ENCODE results near the gene MCRIP2. TPM values are rescaled to one million over a fixed set of nuclear protein-coding genes. Genes with fewer than 3 reads are reported as not detected.

Gene MCRIP2
- total and polyA plus RNA-seq, 2 of the 8 experiments (the other 6 are each of a cell fraction or from before 2014, with no cell fraction given): 45.4 to 75.5 TPM

GRCh38 chr16:662597-662996 is 21.0 kb downstream of the MCRIP2 start:
- Histone ChIP-seq H3K4ac (replicated peaks; ENCODE audit: insufficient read length, low read depth, low read length) (no peak overlapping the region), H3K9ac (replicated peaks in 1 of 4; ENCODE audit: extremely low read depth in 1 of 4, low read depth in 3 of 4, low read length in 3 of 4) (no peak overlapping the region), H3K23ac (ENCODE audit: insufficient read length) (no peak overlapping the region), H3K4me1 (replicated peaks in 1 of 4; ENCODE audit: control insufficient read depth in 3 of 4, insufficient read depth in 4 of 4, low read length in 3 of 4) (peaks cover 0 to 11% (median 3%) of the 10 kb centered on the region in 4 experiments; a peak in 4 of 7 replicates), H2AK5ac (ENCODE audit: low read depth, low read length) (no peak overlapping the region), H3K14ac (ENCODE audit: insufficient read length) (no peak overlapping the region), H2AFZ (ENCODE audit: low read length) (no peak overlapping the region), H2BK12ac (ENCODE audit: low read depth, low read length) (no peak overlapping the region), H2BK120ac (replicated peaks; ENCODE audit: low read depth, low read length) (no peak overlapping the region), H3K23me2 (ENCODE audit: low read depth, low read length) (no peaks in the 10 kb centered on the region), H2BK20ac (ENCODE audit: low read length) (no peak overlapping the region), H4K91ac (replicated peaks; ENCODE audit: insufficient read length, low read length) (no peak overlapping the region), H3K56ac (replicated peaks; ENCODE audit: insufficient read length, low read depth, low read length) (no peak overlapping the region), H4K8ac (ENCODE audit: extremely low read depth, insufficient read depth, low read length) (no peak overlapping the region), H3K4me2 (ENCODE audit: insufficient read depth in 1 of 2, low read depth in 2 of 2, low read length in 2 of 2) (no peak overlapping the region), H4K20me1 (replicated peaks in 1 of 2; ENCODE audit: control insufficient read depth in 1 of 2, insufficient read depth in 2 of 2, low read length in 2 of 2) (peaks cover 0 to 3% of the 10 kb centered on the region in 2 experiments), H3K18ac (ENCODE audit: extremely low read depth, low read length) (no peak overlapping the region), H2BK5ac (ENCODE audit: low read depth, low read length) (no peak overlapping the region), H3K4me3 (ENCODE audit: extremely low read depth in 1 of 4, insufficient read depth in 2 of 4, low read depth in 3 of 4, low read length in 4 of 4) (no peak overlapping the region), H3K79me2 (ENCODE audit: control insufficient read depth in 1 of 2, insufficient read depth in 2 of 2, low read length in 2 of 2) (no peaks in the 10 kb centered on the region), H3K27me3 (replicated peaks in 1 of 4; ENCODE audit: control insufficient read depth in 3 of 4, extremely low read depth in 1 of 4, insufficient read depth in 3 of 4, low read length in 3 of 4) (no peaks in the 10 kb centered on the region), H2BK15ac (ENCODE audit: low read length) (no peak overlapping the region; the same call in 1 of the 2 replicates), H3K79me1 (ENCODE audit: low read depth, low read length) (no peaks in the 10 kb centered on the region), H3K36me3 (ENCODE audit: control insufficient read depth in 2 of 4, insufficient read depth in 4 of 4, low read length in 3 of 4) (peaks cover 0 to 10% (median 1%) of the 10 kb centered on the region in 4 experiments; a peak in 3 of 8 replicates), H3K9me3 (ENCODE audit: insufficient read depth in 2 of 2, low read depth in 1 of 2, low read length in 1 of 2) (no peaks in the 10 kb centered on the region), H3K27ac (ENCODE audit: low read depth, low read length) (no peak overlapping the region), H4K5ac (ENCODE audit: insufficient read length, low read depth, low read length) (no peak overlapping the region)
- DNase-seq (ENCODE audit: low read depth in 1 of 2, low spot score in 2 of 2) (no peak), FAIRE-seq (no peak)
- ChIA-PET CTCF (ENCODE audit: partially characterized antibody) (interaction anchor here (0.8 to 11.3 kb wide), 11 partner anchors 12 to 128 kb away, joined by 3 to 104 read pairs (median 4); partner anchors contain the start of gene WDR90), POLR2A (ENCODE audit: partially characterized antibody) (interaction anchor here (0.6 to 17.4 kb wide), 5 partner anchors 14 to 183 kb away, joined by 3 to 214 read pairs (median 5); partner anchors contain the start of genes ANTKMT, JMJD8, MCRIP2 and RHBDL1)
- WGBS, 2 experiments (ENCODE audit: extremely low coverage in 1 of 2, insufficient coverage in 1 of 2, insufficient read length in 1 of 2, insufficient replicate concordance in 2 of 2, low coverage in 1 of 2, low lambda C conversion rate in 2 of 2, missing lambda C conversion rate in 1 of 2): 93% methylated on average over 19 of the region's 21 CpGs; no CpG with 5 or more reads in 1 of the 2 experiments
- TF ChIP-seq TEAD4 (IDR thresholded peaks at IDR 0.05; ENCODE audit: low read depth, low read length): no peak
- no peak for TF ChIP-seq HDAC2 (IDR thresholded peaks at IDR 0.05; ENCODE audit: borderline replicate concordance in 1 of 2, low read depth in 2 of 2, low read length in 2 of 2)
- no peak for TF ChIP-seq EZH2 (IDR thresholded peaks at IDR 0.05; ENCODE audit: low read depth, low read length, severe bottlenecking)
- TF ChIP-seq RAD21 (IDR thresholded peaks at IDR 0.05 in 1 of 2, conservative IDR thresholded peaks at IDR 0.05 in 1 of 2; ENCODE audit: low read depth in 2 of 2, low read length in 2 of 2): no peak
- no peak for TF ChIP-seq YY1 (IDR thresholded peaks at IDR 0.05; ENCODE audit: low read depth, low read length)
- TF ChIP-seq RFX5 (IDR thresholded peaks at IDR 0.05; ENCODE audit: borderline replicate concordance, low read depth, low read length): no peak
- no peak for TF ChIP-seq GABPA (IDR thresholded peaks at IDR 0.05; ENCODE audit: borderline replicate concordance, insufficient read depth, low read length)
- TF ChIP-seq RNF2 (IDR thresholded peaks at IDR 0.05; ENCODE audit: borderline replicate concordance, low read depth, low read length, missing control alignments, poor library complexity, severe bottlenecking): no peak
- no peak for TF ChIP-seq CBX8 (IDR thresholded peaks at IDR 0.05; ENCODE audit: borderline replicate concordance, low read depth, low read length)
- no peak for TF ChIP-seq RBBP5 (IDR thresholded peaks at IDR 0.05; ENCODE audit: borderline replicate concordance, low read depth, low read length)
- TF ChIP-seq KDM4A (IDR thresholded peaks at IDR 0.05; ENCODE audit: low read depth, low read length, severe bottlenecking): no peak
- TF ChIP-seq MAFK (IDR thresholded peaks at IDR 0.05; ENCODE audit: low read depth, low read length): no peak

Measured in H1 (cell line).